HG03064 (cell line): ENCODE measurements around the gene CGB5.
"Not testable (repeated sequence)": the region's sequence is repeated elsewhere in the genome, so short reads cannot be mapped to it uniquely, and the experiment has no call there.

Experiments
- ATAC-seq: cut with Tn5 transposase; IDR thresholded peaks from one replicate; pipeline ENCODE4 v1.9.1; 2021; ENCODE audit warnings: low read depth; ENCODE audit not compliant: unreplicated experiment

CGB5 gene

GRCh38 chr19:49020931-49021895, 22.4 kb upstream of the CGB5 start:
- ATAC-seq, result no peak

DNA sequence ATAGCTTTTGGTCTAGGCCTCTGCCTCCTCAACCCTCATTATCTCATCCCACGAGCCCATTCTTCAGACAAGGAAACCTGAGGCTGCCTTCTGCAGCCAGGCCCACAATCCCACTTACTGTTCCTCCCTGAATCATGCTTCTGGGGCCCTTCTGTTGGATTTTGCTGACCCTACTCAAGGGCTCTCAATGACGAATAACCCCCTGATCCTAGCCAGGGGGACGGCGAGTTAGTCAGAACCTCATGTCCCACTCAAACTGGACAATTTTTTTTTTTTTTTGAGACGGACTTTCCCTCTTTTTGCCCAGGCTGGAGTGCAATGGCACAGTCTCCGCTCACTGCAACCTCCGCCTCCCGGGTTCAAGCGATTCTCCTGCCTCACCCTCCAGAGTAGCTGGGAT, 21.5 kb upstream of the CGB5 start:
- ATAC-seq, result no peak

GRCh38 chr19:49024233-49024632, 19.4 kb upstream of the CGB5 start, which contains the start of gene CGB3:
CGB3 (minus strand) TSS chr19:49024333; CDS start chr19:49023971, 362 bp downstream.
- not testable (repeated sequence) for ATAC-seq

DNA sequence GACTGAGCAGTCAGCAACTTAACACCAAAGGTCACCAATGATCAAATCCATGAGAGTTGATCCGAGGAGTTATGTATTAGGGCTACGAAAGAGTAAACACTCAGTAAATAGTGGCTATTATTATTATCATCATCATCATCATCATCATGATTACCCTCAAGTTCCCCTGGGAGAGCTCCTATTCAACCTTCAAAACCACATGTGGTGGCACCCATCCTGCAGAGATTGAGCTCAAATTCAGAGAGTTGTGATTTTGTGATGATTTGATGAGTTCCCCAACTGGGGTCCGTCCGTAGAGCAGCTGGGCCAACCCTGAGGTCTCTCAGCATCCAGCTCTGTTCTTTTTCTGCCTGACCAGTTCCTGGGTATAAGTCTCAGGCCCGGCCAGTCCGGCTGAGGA, 18.6 kb upstream of the CGB5 start:
- ATAC-seq, result not testable (repeated sequence)

DNA sequence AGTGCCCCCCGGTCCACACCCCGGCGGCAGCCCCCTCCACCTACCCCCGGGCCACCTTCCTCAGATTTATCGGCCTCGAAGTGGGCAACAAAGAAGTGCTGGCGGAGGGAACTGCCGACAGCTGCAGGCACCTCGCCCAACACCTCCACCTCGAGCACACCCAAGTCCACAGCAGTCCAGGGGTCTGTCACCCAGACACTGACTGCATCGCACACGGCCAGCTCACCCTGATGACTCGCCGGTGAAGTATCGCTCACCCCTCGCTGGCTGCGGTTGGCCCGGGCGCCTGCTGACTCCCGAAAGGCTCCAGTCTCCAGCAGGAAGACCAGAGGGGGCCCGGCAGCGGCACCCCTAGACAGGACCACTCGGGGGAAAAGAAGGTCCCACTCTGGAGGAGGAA, 18.0 kb upstream of the CGB5 start:
- ATAC-seq, result not testable (repeated sequence)

GRCh38 chr19:49028686-49029085, 15.0 kb upstream of the CGB5 start:
- not testable (repeated sequence) for ATAC-seq

DNA sequence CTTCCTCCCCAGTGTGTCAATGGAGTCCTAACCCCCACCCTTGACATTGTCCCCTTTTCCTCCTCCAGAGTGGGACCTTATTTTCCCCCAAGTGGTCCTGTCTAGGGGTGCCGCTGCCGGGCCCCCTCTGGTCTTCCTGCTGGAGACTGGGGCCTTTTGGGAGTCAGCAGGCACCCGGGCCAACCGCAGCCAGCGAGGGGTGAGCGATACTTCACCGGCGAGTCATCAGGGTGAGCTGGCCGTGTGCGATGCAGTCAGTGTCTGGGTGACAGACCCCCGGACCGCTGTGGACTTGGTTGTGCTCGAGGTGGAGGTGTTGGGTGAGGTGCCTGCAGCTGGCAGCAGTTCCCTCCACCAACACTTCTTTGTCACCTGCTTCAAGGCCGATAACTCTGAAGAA, 13.9 kb upstream of the CGB5 start:
- ATAC-seq, result not testable (repeated sequence)

DNA sequence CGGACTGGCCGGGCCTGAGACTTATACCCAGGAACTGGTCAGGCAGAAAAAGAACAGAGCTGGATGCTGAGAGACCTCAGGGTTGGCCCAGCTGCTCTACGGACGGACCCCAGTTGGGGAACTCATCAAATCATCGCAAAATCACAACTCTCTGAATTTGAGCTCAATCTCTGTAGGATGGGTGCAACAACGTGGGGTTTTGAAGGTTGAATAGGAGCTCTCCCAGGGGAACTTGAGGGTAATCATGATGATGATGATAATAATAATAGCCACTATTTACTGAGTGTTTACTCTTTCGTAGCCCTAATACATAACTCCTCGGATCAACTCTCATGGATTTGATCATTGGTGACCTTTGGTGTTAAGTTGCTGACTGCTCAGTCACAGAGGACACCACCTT, 13.3 kb upstream of the CGB5 start:
- not testable (repeated sequence) for ATAC-seq

GRCh38 chr19:49031642-49032301, 11.9 kb upstream of the CGB5 start, which contains the start of gene CGB2:
CGB2 (plus strand) TSS chr19:49031890; CDS start chr19:49032096, 206 bp downstream.
- not testable (repeated sequence) for ATAC-seq

- not testable (repeated sequence) for ATAC-seq
Observed at GRCh38 chr19:49036815-49037214, 6.8 kb upstream of the CGB5 start, which contains the start of gene CGB1. CGB1 (minus strand) TSS chr19:49036895; CDS start chr19:49036711, 184 bp downstream.

DNA sequence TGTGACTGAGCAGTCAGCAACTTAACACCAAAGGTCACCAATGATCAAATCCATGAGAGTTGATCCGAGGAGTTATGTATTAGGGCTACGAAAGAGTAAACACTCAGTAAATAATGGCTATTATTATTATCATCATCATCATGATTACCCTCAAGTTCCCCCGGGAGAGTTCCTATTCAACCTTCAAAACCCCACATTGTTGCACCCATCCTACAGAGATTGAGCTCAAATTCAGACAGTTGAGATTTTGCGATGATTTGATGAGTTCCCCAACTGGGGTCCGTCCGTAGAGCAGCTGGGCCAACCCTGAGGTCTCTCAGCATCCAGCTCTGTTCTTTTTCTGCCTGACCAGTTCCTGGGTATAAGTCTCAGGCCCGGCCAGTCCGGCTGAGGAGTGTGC, 5.5 kb upstream of the CGB5 start:
- ATAC-seq, result not testable (repeated sequence)

DNA sequence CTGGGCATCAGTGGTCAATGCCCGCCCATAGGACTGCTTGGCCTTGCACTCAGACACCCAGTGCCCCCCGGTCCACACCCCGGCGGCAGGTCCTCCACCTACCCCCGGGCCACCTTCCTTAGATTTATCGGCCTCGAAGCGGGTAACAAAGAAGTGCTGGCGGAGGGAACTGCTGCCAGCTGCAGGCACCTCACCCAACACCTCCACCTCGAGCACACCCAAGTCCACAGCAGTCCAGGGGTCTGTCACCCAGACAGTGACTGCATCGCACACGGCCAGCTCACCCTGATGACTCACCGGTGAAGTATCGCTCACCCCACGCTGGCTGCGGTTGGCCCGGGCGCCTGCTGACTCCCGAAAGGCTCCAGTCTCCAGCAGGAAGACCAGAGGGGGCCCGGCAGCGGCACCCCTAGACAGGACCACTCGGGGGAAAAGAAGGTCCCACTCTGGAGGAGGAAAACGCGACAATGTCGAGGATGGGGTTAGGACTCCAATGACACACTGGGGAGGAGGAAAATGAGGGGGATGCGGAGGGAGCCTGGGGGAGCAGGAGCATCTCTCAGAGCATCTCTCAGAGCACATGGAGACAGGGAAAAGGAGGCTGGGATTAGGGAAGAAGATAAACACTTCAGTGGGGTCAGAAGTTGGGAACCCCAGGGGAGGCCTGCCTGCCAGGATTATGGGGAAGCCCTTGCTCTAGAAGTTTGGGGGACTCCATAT, 4.9 kb upstream of the CGB5 start:
- ATAC-seq, result not testable (repeated sequence)

- ATAC-seq, result not testable (repeated sequence)
Observed at GRCh38 chr19:49039736-49040135, 3.9 kb upstream of the CGB5 start.

GRCh38 chr19:49042177-49042576, 1.5 kb upstream of the CGB5 start:
- ATAC-seq, result no peak

GRCh38 chr19:49042666-49043065, 982 bp upstream of the CGB5 start:
- not testable (repeated sequence) for ATAC-seq

DNA sequence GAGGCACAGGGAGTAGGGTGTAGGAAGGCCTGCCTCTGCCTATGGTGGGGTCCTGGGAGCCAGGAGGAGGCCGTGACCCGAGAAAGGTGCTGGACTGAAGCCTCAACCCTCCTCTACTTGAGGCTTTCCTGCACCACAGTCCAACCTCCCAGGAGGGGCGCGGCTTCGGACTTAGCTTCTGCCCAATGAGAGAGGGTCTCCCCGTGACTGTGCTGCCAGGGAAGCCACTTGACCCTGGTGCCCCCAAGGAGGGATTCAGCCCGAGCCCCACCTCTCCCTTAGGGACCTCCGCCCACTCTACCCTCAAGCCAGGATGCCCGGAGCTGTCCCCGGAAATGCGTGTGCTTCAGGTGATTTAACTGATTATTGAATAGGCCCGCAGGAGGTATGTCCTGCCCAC, 5.4 kb downstream of the CGB5 start, which contains the start of gene CGB8:
CGB8 (minus strand) TSS at position 101 of the 400 bp plus-strand sequence. CDS start 372 bp downstream, outside the sequence.
- not testable (repeated sequence) for ATAC-seq

GRCh38 chr19:49049834-49050233, 6.2 kb downstream of the CGB5 start:
- not testable (repeated sequence) for ATAC-seq

DNA sequence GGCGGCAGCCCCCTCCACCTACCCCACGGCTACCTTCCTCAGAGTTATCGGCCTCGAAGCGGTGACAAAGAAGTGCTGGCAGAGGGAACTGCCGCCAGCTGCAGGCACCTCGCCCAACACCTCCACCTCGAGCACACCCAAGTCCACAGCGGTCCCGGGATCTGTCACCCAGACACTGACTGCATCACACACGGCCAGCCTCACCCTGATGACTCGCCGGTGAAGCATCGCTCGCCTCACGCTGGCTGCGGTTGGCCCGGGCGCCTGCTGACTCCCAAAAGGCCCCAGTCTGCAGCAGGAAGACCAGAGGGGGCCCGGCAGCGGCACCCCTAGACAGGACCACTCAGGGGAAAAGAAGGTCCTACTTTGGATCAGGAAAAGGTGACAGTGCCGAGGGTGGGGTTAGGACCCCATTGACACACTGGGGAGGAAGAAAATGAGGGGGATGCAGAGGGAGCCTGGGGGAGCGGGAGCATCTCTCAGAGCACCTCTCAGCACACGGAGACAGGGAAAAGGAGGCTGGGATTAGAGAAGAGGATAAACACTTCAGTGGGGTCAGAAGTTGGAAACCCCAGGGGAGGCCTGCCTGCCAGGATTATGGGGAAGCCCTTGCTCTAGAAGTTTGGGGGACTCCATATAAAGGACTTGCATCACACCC, 6.9 kb downstream of the CGB5 start:
- ATAC-seq, result not testable (repeated sequence)

DNA sequence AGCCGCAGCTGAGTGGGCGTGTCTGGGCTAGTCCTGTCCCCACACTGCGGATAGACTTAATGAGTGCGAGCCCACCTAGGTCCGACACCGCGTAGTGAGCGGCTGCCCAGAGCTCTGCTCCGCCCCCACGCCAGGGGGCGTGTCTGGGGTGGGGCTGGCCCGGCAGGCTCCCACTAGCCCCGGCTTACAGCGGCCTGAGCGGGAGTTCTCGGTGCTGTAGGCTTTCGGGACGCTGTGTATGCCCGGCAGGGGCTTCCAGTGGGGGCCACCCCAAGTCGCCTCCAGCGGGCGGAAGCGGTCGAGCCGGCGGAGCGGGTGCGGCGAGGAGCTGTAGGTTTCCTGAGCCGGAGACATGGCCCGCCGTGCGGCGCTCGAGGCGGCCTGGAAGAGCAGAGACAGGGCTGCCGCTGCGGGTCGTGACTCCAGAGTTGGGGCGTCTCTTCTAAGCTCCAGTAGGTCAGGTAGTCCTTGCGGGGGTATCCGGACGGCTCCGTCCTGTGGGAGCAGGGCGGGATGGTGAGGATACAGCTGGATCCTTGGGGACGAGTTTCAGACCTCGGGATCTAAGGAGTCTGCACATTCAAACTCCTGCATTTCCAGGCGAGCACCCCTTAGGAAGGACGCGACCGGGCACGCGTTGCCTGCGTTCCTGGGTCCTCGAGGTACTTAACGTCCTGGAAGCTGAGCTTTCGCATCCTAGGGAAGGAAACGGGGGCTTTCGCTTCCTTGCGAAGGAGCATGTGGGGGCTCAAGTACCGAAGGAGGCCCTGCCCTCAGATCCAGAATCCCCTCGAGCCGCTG, 12.7 kb downstream of the CGB5 start:
- no peak for ATAC-seq
